ENCODE results near the gene SURF6.
A peak's percentile ranks its signal among the peaks of the same experiment; 100 is the strongest.

Gene SURF6

GRCh38 chr9:133382507-133383141 lies 46.6 kb upstream of the SURF6 start (continued):
- peak; percentile 18; the same call in 1 of the 2 replicates for TF ChIP-seq ZNF239 (tag by site-specific recombination; IDR thresholded peaks at IDR 0.05)
- TF ChIP-seq ZNF792 (tag by site-specific recombination; IDR thresholded peaks at IDR 0.05): 0 out of 2 replicates have a peak, but pooled peaks have one; percentile 34
- no peak for TF ChIP-seq ZNF692 (tag by site-specific recombination; IDR thresholded peaks at IDR 0.05)
- TF ChIP-seq GLI4 (tag by site-specific recombination; IDR thresholded peaks at IDR 0.05): 0 out of 2 replicates have a peak, but pooled peaks have one; percentile 15
- no peak for TF ChIP-seq ZNF501 (tag by site-specific recombination; IDR thresholded peaks at IDR 0.05)
- peak; percentile 6; the same call in 1 of the 2 replicates for TF ChIP-seq ZNF398 (tag by site-specific recombination; IDR thresholded peaks at IDR 0.05)
- TF ChIP-seq ZNF654 (tag by site-specific recombination; IDR thresholded peaks at IDR 0.05; ENCODE audit: low read depth): no peak
- TF ChIP-seq ZNF350 (tag by site-specific recombination; IDR thresholded peaks at IDR 0.05): no peak
- 0 out of 2 replicates have a peak, but pooled peaks have one; percentile 32 for TF ChIP-seq ZNF169 (tag by site-specific recombination; IDR thresholded peaks at IDR 0.05)
- no peak for TF ChIP-seq ZBTB17 (tag by site-specific recombination; IDR thresholded peaks at IDR 0.05)
- TF ChIP-seq ZNF133 (tag by site-specific recombination; IDR thresholded peaks at IDR 0.05): peak; percentile 8; the same call in 1 of the 2 replicates
- no peak for TF ChIP-seq ZNF302 (tag by site-specific recombination; IDR thresholded peaks at IDR 0.05; ENCODE audit: low read depth)
- TF ChIP-seq AEBP2 (tag by site-specific recombination; IDR thresholded peaks at IDR 0.05; ENCODE audit: borderline replicate concordance): 0 out of 2 replicates have a peak, but pooled peaks have one; percentile 5
- peak; percentile 31; the same call in 1 of the 2 replicates for TF ChIP-seq ZNF488 (tag by site-specific recombination; IDR thresholded peaks at IDR 0.05)
- TF ChIP-seq ZNF513 (tag by site-specific recombination; IDR thresholded peaks at IDR 0.05): peak; percentile 88
- TF ChIP-seq ZNF707 (tag by site-specific recombination; IDR thresholded peaks at IDR 0.05): 0 out of 2 replicates have a peak, but pooled peaks have one; percentile 12
- TF ChIP-seq ZNF157 (tag by site-specific recombination; IDR thresholded peaks at IDR 0.05): 0 out of 2 replicates have a peak, but pooled peaks have one; percentile 14
- TF ChIP-seq ZFP41 (tag by site-specific recombination; IDR thresholded peaks at IDR 0.05; ENCODE audit: borderline replicate concordance): no peak
- no peak for TF ChIP-seq OSR2 (tag by site-specific recombination; IDR thresholded peaks at IDR 0.05)
- peak; percentile 71; the same call in 1 of the 2 replicates for TF ChIP-seq ZNF248 (tag by site-specific recombination; IDR thresholded peaks at IDR 0.05)
- no peak for TF ChIP-seq ZNF114 (tag by site-specific recombination; IDR thresholded peaks at IDR 0.05)
- no peak for TF ChIP-seq ZNF223 (tag by site-specific recombination; IDR thresholded peaks at IDR 0.05)
- peak; percentile 25; the same call in 1 of the 2 replicates for TF ChIP-seq ZNF473 (tag by site-specific recombination; IDR thresholded peaks at IDR 0.05)
- TF ChIP-seq ZNF530 (tag by site-specific recombination; IDR thresholded peaks at IDR 0.05; ENCODE audit: low read depth): no peak; the same call in 1 of the 2 replicates
- TF ChIP-seq SALL2 (tag by site-specific recombination; IDR thresholded peaks at IDR 0.05; ENCODE audit: borderline replicate concordance): 0 out of 2 replicates have a peak, but pooled peaks have one; percentile 66
- TF ChIP-seq ZNF768 (tag by site-specific recombination; IDR thresholded peaks at IDR 0.05): no peak
- TF ChIP-seq ZNF311 (tag by site-specific recombination; IDR thresholded peaks at IDR 0.05; ENCODE audit: borderline replicate concordance): no peak
- TF ChIP-seq MZF1 (tag by site-specific recombination; IDR thresholded peaks at IDR 0.05; ENCODE audit: borderline replicate concordance): no peak
- TF ChIP-seq ZNF366 (tag by site-specific recombination; conservative IDR thresholded peaks at IDR 0.05): peak; percentile 65
- TF ChIP-seq ZBTB10 (tag by site-specific recombination; IDR thresholded peaks at IDR 0.05): 0 out of 2 replicates have a peak, but pooled peaks have one; percentile 19
